NOMO-1 treated with dmso at 0.1 percent for 144 hours (cell line): ENCODE results near the gene TEX36.
"Not testable (repeated sequence)": the region's sequence is repeated elsewhere in the genome, so short reads cannot be mapped to it uniquely, and the experiment has no call there.

Experiments used
- DNase-seq: peaks from one replicate; lab custom pipeline; 2025; ENCODE audit not compliant: unreplicated experiment; lab: John Stamatoyannopoulos, UW

Gene TEX36

GRCh38 chr10:125637496-125637895, 45.5 kb downstream of the TEX36 start:
- DNase-seq = no peak

- no peak for DNase-seq
These were observed 48.4 kb downstream of the TEX36 start for GRCh38 chr10:125634606-125635005.

GRCh38 chr10:125633517-125633999, 49.4 kb downstream of the TEX36 start:
- DNase-seq = no peak

- DNase-seq = no peak
These were observed 51.2 kb downstream of the TEX36 start for GRCh38 chr10:125631806-125632205.

GRCh38 chr10:125629758-125630376, 53.1 kb downstream of the TEX36 start:
- no peak for DNase-seq

GRCh38 chr10:125628104-125629049, 54.6 kb downstream of the TEX36 start:
- DNase-seq = no peak

GRCh38 chr10:125627646-125628045, 55.3 kb downstream of the TEX36 start:
- no peak for DNase-seq

GRCh38 chr10:125626671-125627070, 56.3 kb downstream of the TEX36 start:
- DNase-seq = no peak

GRCh38 chr10:125625586-125625985, 57.4 kb downstream of the TEX36 start:
- no peak for DNase-seq

GRCh38 chr10:125624800-125625199, 58.2 kb downstream of the TEX36 start:
- DNase-seq = no peak

GRCh38 chr10:125621052-125621451, 61.9 kb downstream of the TEX36 start:
- DNase-seq = no peak

- no peak for DNase-seq
These were observed 62.6 kb downstream of the TEX36 start for GRCh38 chr10:125620401-125620800.

GRCh38 chr10:125613062-125613461, 69.9 kb downstream of the TEX36 start:
- DNase-seq = not testable (repeated sequence)

GRCh38 chr10:125611756-125612155, 71.2 kb downstream of the TEX36 start:
- no peak for DNase-seq

- DNase-seq = no peak
These were observed 71.7 kb downstream of the TEX36 start for GRCh38 chr10:125611216-125611615.

- no peak for DNase-seq
These were observed 73.1 kb downstream of the TEX36 start for GRCh38 chr10:125609859-125610258.

- DNase-seq = no peak
These were observed 74.5 kb downstream of the TEX36 start for GRCh38 chr10:125608474-125608873.

- no peak for DNase-seq
These were observed 75.2 kb downstream of the TEX36 start for GRCh38 chr10:125607689-125608290.

GRCh38 chr10:125606414-125607010, 76.5 kb downstream of the TEX36 start:
- DNase-seq = no peak
